GM12878 (cell line): Measurements from ENCODE around the gene SV2B. TPM values are rescaled to one million over a fixed set of nuclear protein-coding genes. Genes with fewer than 3 reads are reported as not detected.

Source experiments
- ATAC-seq: fragments of 200-7000 bp; cut with Tn5 transposase; 3 replicates; pipeline ENCODE4 v1.9.1; 2020; ENCODE audit warnings: mild to moderate bottlenecking, moderate library complexity
- BruUV-seq: library from RNA; stranded (reverse); fragments of 400-500 nt; replicated peaks from 2 replicates; lab custom pipeline; 2021; lab: Mats Ljungman, UMichigan
- CTCF ChIA-PET: fragments of 300-600 bp; sonication (Branson Sonifier 250); formaldehyde crosslinking; extraction: SDS; loops from one replicate; lab custom pipeline; 2021; ENCODE audit warnings: inconsistent platforms; lab: Yijun Ruan, JAX
- POLR2A ChIA-PET: fragments of 350-600 bp; formaldehyde crosslinking; extraction: SDS; loops from one replicate; lab custom pipeline; 2021; ENCODE audit warnings: inconsistent platforms; lab: Charles Lee
- RAD21 ChIA-PET: fragments of 300-600 bp; sonication (Branson Sonifier 250); formaldehyde crosslinking; loops from one replicate; lab custom pipeline; 2023; ENCODE audit warnings: antibody characterized with exemption; ENCODE audit not compliant: unreplicated experiment; lab: Charles Lee
- SMC1A ChIA-PET: fragments of 300-600 bp; sonication (Branson Sonifier 250); formaldehyde crosslinking; loops from one replicate; lab custom pipeline; 2023; ENCODE audit not compliant: unreplicated experiment, uncharacterized antibody; lab: Charles Lee
- DNase-seq: peaks from one replicate; pipeline ENCODE4 v3.0.0-alpha.2; 2011; ENCODE audit warnings: low read depth, low spot score
- FAIRE-seq: peaks from 3 replicates; lab custom pipeline; 2011; peaks lifted over from hg19 to GRCh38; lab: Jason Lieb, UNC
- H2AFZ ChIP-seq: 2 replicates; pipeline ENCODE4 v1.6.0; 2011; ENCODE audit warnings: low read depth, low read length, control low read depth; ENCODE audit not compliant: control insufficient read depth
- H3K27ac ChIP-seq: 2 replicates; pipeline ENCODE4 v1.5.1; 2011; ENCODE audit warnings: control low read depth; ENCODE audit not compliant: control insufficient read depth, insufficient read depth
- H3K27me3 ChIP-seq, 2 experiments: replicated peaks in 1 of 2; 2 replicates each; pipeline versions ENCODE4 v1.6.0 to v1.6.1; 2011; ENCODE audit warnings: low read length in 1 of 2; ENCODE audit not compliant: control insufficient read depth in 2 of 2, insufficient read depth in 2 of 2
- H3K36me3 ChIP-seq, 2 experiments: 2 replicates each; pipeline ENCODE4 v1.5.1; 2011; ENCODE audit warnings: low read length in 1 of 2; ENCODE audit not compliant: control insufficient read depth in 2 of 2, insufficient read depth in 2 of 2
- H3K4me1 ChIP-seq: 2 replicates; pipeline ENCODE4 v1.6.1; 2011; ENCODE audit warnings: mild to moderate bottlenecking, low read length, moderate library complexity, mixed read lengths; ENCODE audit not compliant: control insufficient read depth, insufficient read depth
- H3K4me2 ChIP-seq: 2 replicates; pipeline ENCODE4 v1.6.0; 2011; ENCODE audit warnings: control low read depth; ENCODE audit not compliant: control insufficient read depth, insufficient read depth
- H3K4me3 ChIP-seq: fragments of 200-600 bp; sonication (generic); 2 replicates; pipeline ENCODE4 v1.5.1; 2016
- H3K79me2 ChIP-seq: 2 replicates; pipeline ENCODE4 v1.6.0; 2011; ENCODE audit warnings: low read length; ENCODE audit not compliant: control insufficient read depth, insufficient read depth
- H3K9ac ChIP-seq: 2 replicates; pipeline ENCODE4 v1.8.0; 2011; ENCODE audit warnings: low read length, control low read depth, mixed read lengths; ENCODE audit not compliant: control insufficient read depth, insufficient read depth
- H3K9me3 ChIP-seq: replicated peaks from 3 replicates; pipeline ENCODE4 v1.5.1; 2011; ENCODE audit warnings: mild to moderate bottlenecking, low read length; ENCODE audit not compliant: control insufficient read depth, insufficient read depth
- H4K20me1 ChIP-seq: 2 replicates; pipeline ENCODE4 v1.6.0; 2011; ENCODE audit not compliant: control insufficient read depth, insufficient read depth
- CUX1 ChIP-seq: IDR thresholded peaks from 2 replicates; pipeline ENCODE4 v1.6.1; 2012; ENCODE audit warnings: improper control_type of control experiment, low read depth, low read length; ENCODE audit not compliant: insufficient replicate concordance
- RELA ChIP-seq: fragments of 450-650 bp; IDR thresholded peaks from 2 replicates; pipeline ENCODE4 v1.8.0; 2014; ENCODE audit warnings: borderline replicate concordance; ENCODE audit not compliant: partially characterized antibody
- USF2 ChIP-seq: IDR thresholded peaks from 2 replicates; pipeline ENCODE4 v1.6.1; 2011; ENCODE audit warnings: low read depth, low read length, improper control_type of control experiment, borderline replicate concordance
- WGBS: methylation state at CpG from one replicate; pipeline ENCODE4 v1.1.6; 2016; ENCODE audit warnings: low lambda C conversion rate; ENCODE audit not compliant: insufficient replicate concordance, insufficient coverage; ENCODE audit errors: missing lambda C conversion rate; 5-methylcytosine and 5-hydroxymethylcytosine counted together
- in situ Hi-C: fragments of 300-500 bp; cut with MboI; formaldehyde crosslinking; loops from 9 replicates; pipeline ENCODE4 v1.14.3; 2018; ENCODE audit warnings: mixed read lengths
- intact Hi-C: fragments of 100-400 bp; cut with micrococcal nuclease; formaldehyde crosslinking; loops from one replicate; pipeline ENCODE4 v1.14.2; 2022; ENCODE audit not compliant: unreplicated experiment
- polyA plus RNA-seq, 11 experiments: library from polyadenylated mRNA; depleted of rRNA in 4 of 11; unstranded in 6 of 11; stranded (reverse) in 5 of 11; fragments of >200 nt; fragmentation: Nextera tagmentation in 4 of 11; fragmentation: Illumina TruSeq in 1 of 11; extraction: Ambion mirVana in 4 of 11; extraction: Trizol in 1 of 11; gene quantifications; 1 replicate in 1 of 11; 2 replicates in 10 of 11; pipeline versions ENCODE4 v1.2.1 to v1.2.3, GENCODE V29; 2011 to 2016; ENCODE audit warnings: inconsistent platforms in 2 of 11, missing spikeins in 2 of 11, low read depth in 1 of 11
- total RNA-seq, 4 experiments: library from RNA; depleted of rRNA in 3 of 4; stranded (reverse); fragments of >200 nt in 3 of 4; fragmentation: Illumina TruSeq in 1 of 4; extraction: Trizol in 1 of 4; gene quantifications; 2 replicates each; pipeline versions ENCODE4 v1.2.1 to v1.2.3, GENCODE V29; 2013 to 2021

Gene SV2B
- total and polyA plus RNA-seq, 10 of the 15 experiments (the other 5 are each of a cell fraction or from before 2014, with no cell fraction given): 0.03 to 1.7 (median 1.3) TPM

GRCh38 chr15:91151781-91152563, 51.9 kb downstream of the SV2B start:
- Histone ChIP-seq H3K36me3 (no peaks in the 10 kb centered on the region), H3K4me1 (peaks cover 5% of the 10 kb centered on the region), H2AFZ (no peak overlapping the region), H3K4me3 (no peak overlapping the region), H4K20me1 (no peaks in the 10 kb centered on the region), H3K4me2 (no peak overlapping the region), H3K9ac (no peak overlapping the region), H3K79me2 (no peaks in the 10 kb centered on the region), H3K9me3 (no peaks in the 10 kb centered on the region), H3K27ac (no peak overlapping the region), H3K27me3 (no peaks in the 10 kb centered on the region)
- RAD21 ChIA-PET: interaction anchor here (0.6 kb wide), 1 partner anchor 1223 kb away, joined by 5 read pairs; no protein-coding TSS in a partner anchor
- TF ChIP-seq CUX1 (no peak), USF2 (no peak), RELA (no peak)
- POLR2A ChIA-PET: interaction anchor here (0.7 kb wide), 1 partner anchor 89 kb away, joined by 4 read pairs; no protein-coding TSS in a partner anchor
- SMC1A ChIA-PET: interaction anchor here (0.9 to 1.7 kb wide), 3 partner anchors 8 to 96 kb away, joined by 3 to 7 read pairs (median 4); no protein-coding TSS in a partner anchor
- BruUV-seq: no TSS peak
- intact Hi-C loops (no loop called here), in situ Hi-C loops (no loop called here)
- CTCF ChIA-PET: interaction anchor here (0.8 to 1.1 kb wide), 2 partner anchors 11 to 35 kb away, joined by 3 read pairs; no protein-coding TSS in a partner anchor
- no peak for DNase-seq
- 70% methylated on average over 4 of the region's 4 CpGs for WGBS
- no peak for ATAC-seq
- no peak for FAIRE-seq
